Glutamatergic neuron (in vitro differentiated cells): ENCODE measurements around the gene CDHR2. TPM values are rescaled to one million over a fixed set of nuclear protein-coding genes. Genes with fewer than 3 reads are reported as not detected.

Experiments used
- DNase-seq: peaks from one replicate; pipeline ENCODE4 v3.0.0; 2022
- H3K27ac Mint-ChIP-seq: one replicate; pipeline ENCODE4 v1.8.0; 2020; ENCODE audit warnings: mild to moderate bottlenecking, mixed read lengths, inconsistent platforms; ENCODE audit not compliant: unreplicated experiment
- H3K27me3 Mint-ChIP-seq: one replicate; pipeline ENCODE4 v1.8.0; 2020; ENCODE audit warnings: mild to moderate bottlenecking, moderate library complexity, mixed read lengths, inconsistent platforms; ENCODE audit not compliant: unreplicated experiment
- H3K36me3 Mint-ChIP-seq: one replicate; pipeline ENCODE4 v1.8.0; 2020; ENCODE audit warnings: mild to moderate bottlenecking, mixed read lengths, inconsistent platforms; ENCODE audit not compliant: unreplicated experiment
- H3K4me1 Mint-ChIP-seq: one replicate; pipeline ENCODE4 v1.8.0; 2020; ENCODE audit warnings: mild to moderate bottlenecking, low read depth, mixed read lengths, inconsistent platforms; ENCODE audit not compliant: unreplicated experiment
- H3K4me3 Mint-ChIP-seq: one replicate; pipeline ENCODE4 v1.8.0; 2020; ENCODE audit warnings: mild to moderate bottlenecking, mixed read lengths, inconsistent platforms; ENCODE audit not compliant: unreplicated experiment
- H3K9me3 Mint-ChIP-seq: one replicate; pipeline ENCODE4 v1.8.0; 2020; ENCODE audit warnings: mild to moderate bottlenecking, moderate library complexity, mixed read lengths, inconsistent platforms; ENCODE audit not compliant: unreplicated experiment
- total RNA-seq: library from RNA; stranded (reverse); fragmentation: NEBNext Ultra II Directional; extraction: Animal tissue kit (Norgen Biotek cat#: 25700); gene quantifications from one replicate; pipeline ENCODE4 v1.2.1, GENCODE V29; 2021; ENCODE audit not compliant: unreplicated experiment
- TF ChIP-seq, protein P1 (sequence below): fragments of 200-600 bp; sonication (generic); IDR thresholded peaks from one replicate; pipeline ENCODE4 v1.5.0; 2021; ENCODE audit not compliant: partially characterized antibody, unreplicated experiment

CDHR2 gene
- total RNA-seq, 1 donor from 2014 or later = 0.29 TPM

DNA sequence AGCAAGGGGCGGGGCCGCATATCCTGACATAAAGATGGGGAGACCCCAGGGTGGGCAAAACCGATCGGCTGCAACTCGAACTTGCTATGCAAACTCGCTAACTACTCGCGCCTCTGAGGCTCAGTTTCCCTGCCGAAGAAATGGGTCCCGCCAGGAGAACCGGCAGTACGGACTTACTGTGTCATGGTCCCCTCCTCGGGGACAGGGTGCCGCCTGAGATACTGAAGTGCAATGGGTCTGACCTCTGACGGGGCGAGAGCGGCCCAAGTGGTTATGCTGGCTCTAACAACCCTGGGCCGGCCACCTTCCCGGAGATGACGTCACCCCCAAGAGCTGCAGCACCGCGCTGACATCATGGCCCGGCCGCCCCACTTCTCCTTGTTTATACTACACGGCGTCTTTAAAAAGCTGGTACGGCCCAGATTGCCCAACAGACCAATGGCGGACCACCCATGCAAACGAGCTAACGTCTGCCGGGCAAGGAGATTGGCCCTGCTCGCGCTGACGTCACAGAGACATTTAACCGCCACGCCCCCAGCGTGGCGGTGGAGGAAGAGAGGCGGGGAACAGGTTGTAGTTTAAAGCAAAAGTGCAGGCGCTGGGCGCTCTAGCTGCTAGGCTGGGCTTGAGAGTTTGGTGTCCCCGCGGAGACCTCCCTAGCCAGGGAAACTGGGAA, 11.4 kb upstream of the CDHR2 start:
- Mint-ChIP-seq H3K27me3 (peaks cover 26% of the 10 kb centered on the region), H3K4me1 (peaks cover 44% of the 10 kb centered on the region), H3K9me3 (peaks cover 27% of the 10 kb centered on the region)

DNA sequence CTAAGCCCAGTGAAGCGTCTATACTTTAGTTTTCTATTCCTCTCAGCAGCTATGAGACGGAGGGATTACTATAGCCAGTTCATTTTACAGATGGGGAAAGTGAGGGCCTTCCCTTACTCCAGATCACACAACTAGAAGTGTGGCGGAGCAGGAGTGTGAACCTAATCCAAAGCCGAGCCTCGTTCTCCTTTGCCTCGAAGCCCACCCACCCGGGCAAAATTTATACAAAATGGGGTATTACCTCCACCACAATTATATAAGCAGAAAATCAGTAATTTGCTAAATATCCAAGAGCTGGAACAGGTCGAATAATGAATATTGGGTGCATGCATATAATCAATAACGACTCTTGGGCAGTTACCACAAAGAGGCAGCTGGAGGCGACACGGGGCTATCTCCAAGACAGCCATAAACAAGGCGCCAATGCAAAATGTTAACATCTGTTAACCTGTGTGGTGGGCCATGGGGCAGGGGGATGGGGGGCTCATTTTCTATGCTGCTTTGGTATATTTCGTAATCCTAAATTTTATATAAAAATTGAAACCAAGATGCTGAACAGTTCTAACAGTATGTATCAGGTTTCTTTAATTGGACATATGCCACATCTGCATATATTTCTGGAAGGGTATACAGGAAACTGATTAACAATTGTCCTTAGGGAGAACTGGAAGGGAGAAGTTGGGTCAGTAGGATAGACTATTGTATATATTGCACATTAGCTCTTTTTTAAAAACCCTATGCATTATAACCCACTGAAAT, 10.7 kb upstream of the CDHR2 start:
- DNase-seq = peak; percentile 58
- H3K36me3 Mint-ChIP-seq = no peaks in the 10 kb centered on the region
- peak overlapping the region; percentile 99 for H3K27ac Mint-ChIP-seq
- peaks cover 24% of the 10 kb centered on the region for H3K27me3 Mint-ChIP-seq
- H3K4me3 Mint-ChIP-seq = peak overlapping the region; percentile 95
- H3K9me3 Mint-ChIP-seq = peaks cover 25% of the 10 kb centered on the region
- TF ChIP-seq, protein P1, sequence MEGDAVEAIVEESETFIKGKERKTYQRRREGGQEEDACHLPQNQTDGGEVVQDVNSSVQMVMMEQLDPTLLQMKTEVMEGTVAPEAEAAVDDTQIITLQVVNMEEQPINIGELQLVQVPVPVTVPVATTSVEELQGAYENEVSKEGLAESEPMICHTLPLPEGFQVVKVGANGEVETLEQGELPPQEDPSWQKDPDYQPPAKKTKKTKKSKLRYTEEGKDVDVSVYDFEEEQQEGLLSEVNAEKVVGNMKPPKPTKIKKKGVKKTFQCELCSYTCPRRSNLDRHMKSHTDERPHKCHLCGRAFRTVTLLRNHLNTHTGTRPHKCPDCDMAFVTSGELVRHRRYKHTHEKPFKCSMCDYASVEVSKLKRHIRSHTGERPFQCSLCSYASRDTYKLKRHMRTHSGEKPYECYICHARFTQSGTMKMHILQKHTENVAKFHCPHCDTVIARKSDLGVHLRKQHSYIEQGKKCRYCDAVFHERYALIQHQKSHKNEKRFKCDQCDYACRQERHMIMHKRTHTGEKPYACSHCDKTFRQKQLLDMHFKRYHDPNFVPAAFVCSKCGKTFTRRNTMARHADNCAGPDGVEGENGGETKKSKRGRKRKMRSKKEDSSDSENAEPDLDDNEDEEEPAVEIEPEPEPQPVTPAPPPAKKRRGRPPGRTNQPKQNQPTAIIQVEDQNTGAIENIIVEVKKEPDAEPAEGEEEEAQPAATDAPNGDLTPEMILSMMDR = no peak
- peaks cover 44% of the 10 kb centered on the region for H3K4me1 Mint-ChIP-seq

More for the DNA sequence above, 11.4 kb upstream of the CDHR2 start:
- H3K27ac Mint-ChIP-seq = peak overlapping the region; percentile 99
- peak overlapping the region; percentile 95 for H3K4me3 Mint-ChIP-seq
- TF ChIP-seq, protein P1 = no peak
- peak; percentile 93 for DNase-seq
- no peaks in the 10 kb centered on the region for H3K36me3 Mint-ChIP-seq

DNA sequence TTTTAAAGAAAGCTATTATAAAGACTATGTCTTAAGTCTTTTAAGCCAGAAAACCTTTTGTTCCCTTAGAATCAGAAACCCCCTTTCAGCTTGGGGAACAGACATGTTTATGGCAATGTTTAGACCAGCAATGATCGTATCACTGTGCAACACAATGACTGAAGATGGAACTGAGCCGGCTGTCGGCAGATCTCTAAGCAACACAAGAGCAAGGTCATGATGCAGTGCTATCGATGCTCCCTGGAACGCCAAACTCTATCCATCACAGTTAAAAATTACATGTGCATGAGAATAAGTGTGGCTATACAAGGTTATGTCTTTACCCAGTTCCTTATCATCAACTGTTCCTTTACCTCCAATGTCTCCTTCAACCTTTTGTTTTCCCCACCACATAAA, 10.2 kb upstream of the CDHR2 start:
- H3K4me3 Mint-ChIP-seq = peak overlapping the region; percentile 95
- H3K4me1 Mint-ChIP-seq = peaks cover 44% of the 10 kb centered on the region
- H3K9me3 Mint-ChIP-seq = peaks cover 25% of the 10 kb centered on the region
- peaks cover 26% of the 10 kb centered on the region for H3K27me3 Mint-ChIP-seq
- no peaks in the 10 kb centered on the region for H3K36me3 Mint-ChIP-seq
- TF ChIP-seq, protein P1 = no peak
- DNase-seq = no peak
- peak overlapping the region; percentile 99 for H3K27ac Mint-ChIP-seq

DNA sequence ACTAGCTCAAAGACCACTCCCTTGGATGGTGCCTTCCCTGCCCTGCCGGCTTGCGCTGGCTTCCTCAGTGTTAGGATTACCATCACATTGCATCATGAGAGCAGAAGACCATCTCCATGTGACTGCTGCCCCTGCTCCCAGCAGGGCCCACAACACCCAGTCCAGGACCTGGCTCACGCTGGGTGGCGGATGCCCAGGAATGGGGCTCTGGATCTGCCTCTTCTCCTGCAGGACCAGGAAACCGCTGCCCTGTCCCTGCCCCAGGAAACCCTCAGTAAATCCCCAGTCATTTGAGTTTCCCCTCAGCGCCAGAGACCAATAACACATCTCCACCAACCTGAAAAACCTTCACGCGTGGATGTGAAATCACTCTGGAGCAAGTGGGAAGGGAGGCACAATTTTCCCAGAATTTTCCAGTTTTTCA, 8.7 kb upstream of the CDHR2 start:
- H3K4me3 Mint-ChIP-seq = peak overlapping the region; percentile 64
- peaks cover 23% of the 10 kb centered on the region for H3K9me3 Mint-ChIP-seq
- H3K4me1 Mint-ChIP-seq = peaks cover 35% of the 10 kb centered on the region
- no peaks in the 10 kb centered on the region for H3K36me3 Mint-ChIP-seq
- DNase-seq = no peak
- TF ChIP-seq, protein P1 = no peak
- H3K27me3 Mint-ChIP-seq = peaks cover 29% of the 10 kb centered on the region
- peak overlapping the region; percentile 68 for H3K27ac Mint-ChIP-seq

DNA sequence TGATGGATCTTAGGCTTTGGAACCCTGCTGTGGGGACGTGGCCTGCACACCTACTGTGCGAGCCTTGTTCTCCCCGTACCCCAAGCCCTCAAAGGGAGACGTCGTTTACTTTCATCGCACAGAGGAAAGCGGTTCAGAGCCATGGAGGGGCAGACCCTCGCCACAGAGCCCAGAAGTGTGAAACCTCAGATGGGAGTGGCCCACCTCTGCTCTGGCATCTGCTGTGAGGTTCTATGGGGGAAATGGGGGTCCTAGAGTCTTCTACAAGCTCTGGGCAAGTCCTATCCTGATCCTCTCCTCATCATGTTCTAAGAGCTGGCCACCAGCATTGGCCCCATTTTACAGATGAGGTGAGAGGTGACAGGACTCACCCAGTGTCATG, 8.2 kb upstream of the CDHR2 start:
- peaks cover 20% of the 10 kb centered on the region for H3K9me3 Mint-ChIP-seq
- TF ChIP-seq, protein P1 = no peak
- H3K27ac Mint-ChIP-seq = peak overlapping the region; percentile 68
- peaks cover 25% of the 10 kb centered on the region for H3K27me3 Mint-ChIP-seq
- peak overlapping the region; percentile 64 for H3K4me3 Mint-ChIP-seq
- no peaks in the 10 kb centered on the region for H3K36me3 Mint-ChIP-seq
- no peak for DNase-seq
- H3K4me1 Mint-ChIP-seq = peaks cover 38% of the 10 kb centered on the region
